GM19025 (cell line): ENCODE measurements around the gene HOMER3.

Source experiments
- ATAC-seq: cut with Tn5 transposase; IDR thresholded peaks from one replicate; pipeline ENCODE4 v1.9.1; 2021; ENCODE audit warnings: mild to moderate bottlenecking, low read depth, moderate library complexity; ENCODE audit not compliant: unreplicated experiment

HOMER3 gene

GRCh38 chr19:18889949-18890745 is 50.9 kb downstream of the HOMER3 start:
- ATAC-seq, result no peak

- no peak for ATAC-seq
These were observed 54.0 kb downstream of the HOMER3 start for GRCh38 chr19:18886972-18887371.

GRCh38 chr19:18883526-18884304 is 57.3 kb downstream of the HOMER3 start:
- ATAC-seq, result no peak

- no peak for ATAC-seq
These were observed 59.5 kb downstream of the HOMER3 start for GRCh38 chr19:18881491-18881890.

GRCh38 chr19:18879579-18880373 is 61.2 kb downstream of the HOMER3 start:
- ATAC-seq, result no peak
